Stimulated activated CD4-positive, alpha-beta T cell treated with anti-CD3 and anti-CD28 coated beads, Interleukin-15, amount 100 ng/mL, for 24 hours (primary cell): ENCODE measurements around the gene RPRD1A.

ENCODE experiments used
- DNase-seq: peaks from one replicate; pipeline ENCODE4 v3.0.0-alpha.2; 2020

Gene RPRD1A

DNA sequence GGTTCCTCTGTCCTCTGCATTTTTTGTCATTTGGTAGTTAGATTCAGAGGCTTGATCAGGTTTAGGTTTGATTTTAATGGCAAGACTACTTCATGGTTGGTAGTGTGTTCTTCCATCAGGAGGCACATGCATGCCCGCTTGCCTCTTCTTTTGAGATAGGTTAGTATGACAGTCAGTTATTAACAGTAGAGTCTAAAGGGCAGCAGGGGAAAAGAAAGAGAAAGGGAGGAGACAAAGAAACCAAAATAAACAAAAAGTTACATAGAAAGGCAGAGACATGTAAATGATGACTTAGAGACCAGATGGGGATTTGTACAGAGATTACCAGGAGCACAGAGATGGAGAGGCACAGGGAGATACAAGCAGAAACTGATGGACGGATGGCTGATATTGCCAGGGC is 105.0 kb downstream of the RPRD1A start:
- no peak for DNase-seq

DNA sequence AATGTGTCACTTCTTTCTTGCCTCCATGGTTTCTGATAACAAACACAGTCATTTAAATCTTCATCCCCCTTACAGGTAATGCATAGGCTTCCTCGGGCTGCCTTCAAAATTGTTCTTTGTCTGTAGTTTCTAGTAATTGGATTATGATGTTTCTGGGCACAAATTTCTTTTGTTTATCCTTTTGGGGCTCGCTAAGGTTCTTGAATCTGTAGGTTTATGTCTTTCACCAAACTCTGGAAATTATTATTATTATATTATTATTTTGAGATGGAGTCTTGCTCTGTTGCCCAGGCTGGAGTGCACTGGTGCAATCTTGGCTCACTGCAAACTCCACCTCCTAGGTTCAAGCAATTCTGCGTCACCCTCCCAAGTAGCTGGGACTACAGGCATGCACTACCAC is 111.1 kb downstream of the RPRD1A start:
- DNase-seq, result no peak

DNA sequence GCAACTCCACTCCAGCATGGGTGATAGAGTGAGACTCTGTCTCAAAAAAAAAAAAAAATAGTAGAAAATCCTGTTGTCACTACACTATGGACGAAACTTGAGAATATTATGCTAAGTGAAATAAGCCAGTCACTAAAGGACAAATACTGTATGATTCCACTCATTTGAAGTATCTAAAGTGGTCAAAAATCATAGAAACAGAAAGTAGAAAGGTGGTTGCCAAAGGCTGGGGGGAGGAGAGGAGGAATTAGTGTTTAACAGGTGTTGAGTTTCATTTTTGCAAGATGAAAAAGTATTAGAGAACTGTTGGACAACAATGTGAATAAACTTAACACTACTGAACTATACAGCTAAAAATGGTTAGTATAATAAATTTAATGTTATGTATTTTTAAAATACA is 113.7 kb downstream of the RPRD1A start:
- DNase-seq, result no peak

DNA sequence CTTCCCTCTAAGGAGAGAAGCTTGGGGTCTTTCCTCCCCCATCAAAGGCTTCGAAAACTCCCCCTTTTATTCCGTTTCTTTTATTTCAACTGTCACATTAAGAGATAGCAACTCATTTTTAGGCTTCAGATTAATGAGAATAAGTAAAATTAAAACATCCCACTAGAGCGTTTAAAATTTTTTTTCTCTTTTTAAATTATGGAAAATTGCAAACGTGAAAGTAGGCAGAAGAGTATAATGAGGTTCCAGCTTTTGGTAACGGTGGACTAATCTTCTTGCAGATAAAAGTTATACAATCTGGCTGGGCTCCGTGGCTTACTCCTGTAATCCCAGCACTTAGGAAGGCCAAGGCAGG is 116.8 kb downstream of the RPRD1A start:
- DNase-seq, result no peak

DNA sequence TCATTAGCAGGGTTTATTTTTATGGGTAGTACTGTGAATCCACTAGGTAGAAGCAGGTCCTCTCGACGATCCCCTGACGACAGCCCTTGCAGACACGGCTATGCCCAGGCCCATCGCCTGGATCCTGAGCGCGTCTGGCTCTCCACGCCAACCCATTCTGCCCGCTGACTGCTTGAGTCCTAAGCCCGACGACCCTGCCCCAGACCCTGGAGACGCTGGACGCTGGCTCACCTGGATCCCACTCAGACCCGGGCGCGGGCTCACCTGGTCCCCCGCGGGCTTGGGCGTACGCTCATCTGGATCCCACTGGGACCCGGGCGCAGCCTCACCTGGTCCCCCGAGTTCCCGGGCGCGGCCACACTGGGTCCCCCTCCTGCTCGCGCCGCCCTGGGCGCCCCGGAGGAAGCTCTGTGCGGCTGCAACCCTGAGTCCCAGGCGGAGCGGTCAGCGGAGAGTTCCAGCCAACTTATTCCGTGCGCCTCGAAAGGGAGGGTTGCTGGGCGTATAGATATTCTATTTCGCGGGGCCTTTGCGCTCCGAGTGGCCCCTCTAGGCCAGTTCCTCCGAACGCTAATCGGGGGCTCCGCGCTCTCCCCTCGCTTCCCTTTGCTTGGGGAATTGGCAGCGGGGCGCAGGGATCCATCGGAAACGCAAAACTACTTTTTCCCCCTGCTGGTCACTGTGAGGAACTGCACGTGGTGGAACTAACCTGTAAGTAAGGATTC is 117.3 kb downstream of the RPRD1A start:
- DNase-seq, result peak; percentile 56

DNA sequence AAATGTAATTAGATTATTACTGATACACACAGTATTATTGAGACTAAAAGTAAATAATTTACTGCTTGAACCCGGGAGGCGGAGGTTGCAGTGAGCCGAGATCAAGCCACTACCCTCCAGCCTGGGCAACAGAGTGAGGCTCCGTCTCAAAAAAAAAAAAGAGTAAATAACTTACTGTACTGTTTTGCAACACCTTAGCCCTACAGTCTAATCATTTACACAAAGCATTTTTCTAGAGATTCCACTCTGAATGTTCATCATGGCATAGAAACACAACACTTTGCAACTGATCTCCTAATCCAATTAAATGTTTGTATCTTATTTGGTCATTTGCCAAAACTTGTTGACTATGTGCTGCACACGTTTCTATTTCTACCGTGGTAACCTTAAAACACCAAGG is 118.3 kb downstream of the RPRD1A start:
- no peak for DNase-seq

DNA sequence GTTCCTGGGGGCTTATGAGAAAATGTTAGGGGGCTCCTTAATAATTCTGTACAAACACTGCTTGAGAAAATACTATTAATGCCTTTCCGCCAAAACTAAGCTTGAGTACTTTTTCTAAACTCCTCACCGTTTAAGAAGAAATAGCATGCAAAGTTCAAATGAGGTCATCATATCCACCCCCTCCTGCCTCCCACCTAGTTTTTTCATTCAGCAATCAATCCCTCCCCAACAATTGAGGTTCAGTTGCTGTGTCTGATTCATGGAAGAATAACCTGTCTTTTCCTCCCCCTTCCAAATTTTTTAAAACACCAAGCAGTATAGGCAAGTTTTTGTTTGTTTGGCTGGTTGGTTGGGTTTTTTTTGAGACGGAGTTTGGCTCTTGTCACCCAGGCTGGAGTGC is 119.3 kb downstream of the RPRD1A start:
- no peak for DNase-seq

DNA sequence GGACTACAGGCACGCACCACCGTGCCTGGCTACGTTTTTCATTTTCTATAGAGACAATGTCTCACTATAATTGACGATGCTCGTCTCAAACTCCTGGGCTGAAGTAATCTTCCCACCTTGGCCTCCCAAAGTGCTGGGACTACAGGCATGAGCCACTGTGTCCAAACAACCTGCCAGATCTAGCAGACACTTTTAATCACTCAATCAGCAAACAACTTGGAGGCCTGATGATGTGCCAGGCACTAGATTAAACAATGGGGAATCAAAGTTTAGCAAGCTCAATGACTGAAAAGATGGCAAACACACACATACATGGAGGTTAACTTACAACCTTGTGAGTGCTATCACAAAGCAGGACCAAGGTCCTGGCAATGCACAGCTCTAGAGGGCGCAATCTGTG is 124.7 kb downstream of the RPRD1A start:
- DNase-seq, result no peak

DNA sequence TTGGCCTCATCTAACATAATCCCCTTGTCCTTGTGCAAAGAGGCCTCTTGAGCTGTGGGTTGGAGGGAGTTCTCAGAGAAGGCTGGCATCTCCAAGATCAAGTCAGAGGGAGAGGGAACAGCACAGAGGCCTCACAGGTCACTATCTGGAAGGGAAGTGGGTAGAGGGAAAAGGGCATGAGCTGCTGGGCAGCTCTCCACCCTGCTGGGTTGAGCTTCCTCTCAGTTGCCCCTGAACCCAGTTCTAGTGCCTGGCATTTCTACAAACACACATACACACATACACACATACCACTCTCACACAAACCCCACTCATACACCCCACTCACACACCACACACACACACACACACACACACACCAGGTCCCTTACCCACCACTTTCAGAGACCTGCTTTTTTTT is 125.2 kb downstream of the RPRD1A start:
- DNase-seq, result no peak

DNA sequence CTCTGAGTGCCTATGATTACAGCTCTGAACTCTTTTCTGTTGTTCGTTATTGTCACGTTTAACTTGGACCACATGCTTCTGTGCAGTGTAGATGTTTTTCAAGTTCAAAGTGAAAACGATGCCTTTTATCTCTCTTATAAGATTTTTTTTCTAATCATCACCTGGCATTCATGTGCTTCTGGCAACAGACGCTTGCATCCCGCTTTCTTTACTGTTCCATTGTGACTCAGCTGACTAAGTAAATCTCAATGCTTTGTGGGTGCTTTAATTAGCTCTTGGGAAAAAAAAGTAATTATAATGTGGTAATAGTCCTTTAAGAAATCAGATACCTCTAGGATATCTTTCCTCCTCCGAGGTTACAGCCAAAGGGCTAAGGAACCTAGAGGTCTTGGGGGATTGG is 126.1 kb downstream of the RPRD1A start:
- no peak for DNase-seq
